NT2/D1 (cell line): Measurements from ENCODE around the gene SLC25A53.
"Not testable (repeated sequence)": the region's sequence is repeated elsewhere in the genome, so short reads cannot be mapped to it uniquely, and the experiment has no call there.

ENCODE experiments used
- DNase-seq: peaks from one replicate; pipeline ENCODE4 v3.0.0-alpha.2; 2011; ENCODE audit warnings: low read depth, low spot score
- H3K27me3 ChIP-seq: 2 replicates; pipeline ENCODE4 v1.6.0; 2011; ENCODE audit warnings: mild to moderate bottlenecking; ENCODE audit not compliant: insufficient read length, insufficient read depth
- H3K36me3 ChIP-seq: 2 replicates; pipeline ENCODE4 v1.6.1; 2011; ENCODE audit warnings: mild to moderate bottlenecking, low read length, mixed read lengths; ENCODE audit not compliant: insufficient read depth, insufficient read length
- H3K4me1 ChIP-seq: 2 replicates; pipeline ENCODE4 v1.5.1; 2011; ENCODE audit not compliant: insufficient read depth, insufficient read length
- H3K4me3 ChIP-seq: 2 replicates; pipeline ENCODE4 v1.5.1; 2011; ENCODE audit warnings: low read depth; ENCODE audit not compliant: insufficient read length
- H3K9ac ChIP-seq: 2 replicates; pipeline ENCODE4 v1.6.0; 2011; ENCODE audit warnings: low read depth; ENCODE audit not compliant: insufficient read length
- H3K9me3 ChIP-seq: 2 replicates; pipeline ENCODE4 v1.5.1; 2011; ENCODE audit warnings: mild to moderate bottlenecking, low read length; ENCODE audit not compliant: insufficient read depth
- SUZ12 ChIP-seq: IDR thresholded peaks from 2 replicates; pipeline ENCODE4 v1.6.1; 2011; ENCODE audit not compliant: insufficient read length, insufficient read depth; ENCODE audit errors: extremely low read depth
- YY1 ChIP-seq: IDR thresholded peaks from 2 replicates; pipeline ENCODE4 v1.6.1; 2011; ENCODE audit not compliant: insufficient read length, insufficient read depth
- ZNF274 ChIP-seq: IDR thresholded peaks from 2 replicates; pipeline ENCODE4 v1.6.1; 2011; ENCODE audit warnings: mild to moderate bottlenecking, low read depth, low read length

The SLC25A53 gene

GRCh38 chrX:104084534-104085277 is 72.1 kb downstream of the SLC25A53 start:
- Histone ChIP-seq H3K27me3 (no peaks in the 10 kb centered on the region), H3K9me3 (no peaks in the 10 kb centered on the region), H3K36me3 (no peaks in the 10 kb centered on the region), H3K9ac (no peak overlapping the region), H3K4me3 (no peak overlapping the region), H3K4me1 (no peaks in the 10 kb centered on the region)
- TF ChIP-seq YY1: no peak
- no peak for TF ChIP-seq ZNF274
- no peak for TF ChIP-seq SUZ12
- DNase-seq: no peak

GRCh38 chrX:104084063-104084462 is 72.7 kb downstream of the SLC25A53 start:
- DNase-seq: no peak
- Histone ChIP-seq H3K4me1 (no peaks in the 10 kb centered on the region), H3K9me3 (no peaks in the 10 kb centered on the region), H3K4me3 (no peak overlapping the region), H3K9ac (no peak overlapping the region), H3K27me3 (no peaks in the 10 kb centered on the region), H3K36me3 (no peaks in the 10 kb centered on the region)
- TF ChIP-seq YY1 (no peak), ZNF274 (no peak), SUZ12 (no peak)

- not testable (repeated sequence) for H3K36me3 ChIP-seq, H3K27me3 ChIP-seq, H3K4me3 ChIP-seq, DNase-seq, H3K4me1 ChIP-seq, H3K9ac ChIP-seq, H3K9me3 ChIP-seq
Observed at GRCh38 chrX:104077854-104078253, 79.0 kb downstream of the SLC25A53 start.

GRCh38 chrX:104075778-104076445 is 80.9 kb downstream of the SLC25A53 start, which contains the start of gene TMSB15C:
Gene TMSB15C (minus strand): TSS chrX:104076236.
- H3K4me3 ChIP-seq, H3K9ac ChIP-seq, H3K9me3 ChIP-seq, H3K27me3 ChIP-seq, H3K36me3 ChIP-seq, H3K4me1 ChIP-seq, DNase-seq: not testable (repeated sequence)

GRCh38 chrX:104062636-104063035 is 94.2 kb downstream of the SLC25A53 start:
- H3K4me3 ChIP-seq, H3K9me3 ChIP-seq, H3K9ac ChIP-seq, H3K36me3 ChIP-seq, H3K27me3 ChIP-seq, H3K4me1 ChIP-seq, DNase-seq: not testable (repeated sequence)

- not testable (repeated sequence) for H3K4me1 ChIP-seq, H3K4me3 ChIP-seq, H3K9ac ChIP-seq, H3K36me3 ChIP-seq, H3K9me3 ChIP-seq, DNase-seq, H3K27me3 ChIP-seq
Observed at GRCh38 chrX:104054956-104055355, 101.9 kb downstream of the SLC25A53 start.
